ENCODE measurements around the gene RP9.
"Not testable (repeated sequence)": the region's sequence is repeated elsewhere in the genome, so short reads cannot be mapped to it uniquely, and the experiment has no call there.

Gene RP9

DNA sequence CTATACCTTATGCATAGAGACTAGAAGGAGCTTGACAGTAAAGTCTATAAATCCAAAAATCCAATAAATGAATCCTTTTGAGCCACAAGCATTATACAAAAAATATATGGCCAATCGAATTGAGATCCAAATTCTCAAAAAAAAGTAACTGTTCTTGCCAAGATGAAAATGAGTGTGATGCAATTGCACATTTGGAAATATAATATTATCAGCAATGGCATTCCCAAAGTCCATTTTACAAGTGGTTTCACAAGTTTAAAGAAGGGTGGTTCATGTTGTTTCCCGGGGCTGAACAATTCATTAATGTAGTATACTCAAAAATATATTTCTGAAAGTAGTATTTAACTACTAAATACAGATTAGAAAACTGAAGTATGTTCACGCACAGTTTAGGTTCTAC is 7.3 kb downstream of the RP9 start:
- DNase-seq (ENCODE audit: low read depth): no peak

DNA sequence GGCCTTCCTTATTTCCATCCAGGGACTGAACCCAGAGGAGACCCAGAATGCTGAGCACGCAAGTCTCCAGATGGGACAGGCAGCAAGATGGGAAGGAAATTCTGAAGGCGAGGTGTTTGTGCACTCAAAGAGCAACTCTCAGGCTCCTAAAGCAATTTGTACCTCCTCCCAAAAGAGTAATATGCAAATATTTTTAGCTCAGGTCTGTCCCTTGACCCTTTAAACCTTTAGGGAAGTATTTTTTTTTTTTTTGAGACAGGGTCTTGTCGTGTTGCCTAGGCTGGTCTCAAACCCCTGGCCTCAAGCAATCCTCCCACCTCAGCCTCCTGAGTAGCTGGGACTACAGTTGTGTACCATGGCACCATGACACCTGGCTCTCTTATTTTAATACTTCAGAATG is 8.4 kb downstream of the RP9 start:
- no peak for DNase-seq (ENCODE audit: low read depth)

DNA sequence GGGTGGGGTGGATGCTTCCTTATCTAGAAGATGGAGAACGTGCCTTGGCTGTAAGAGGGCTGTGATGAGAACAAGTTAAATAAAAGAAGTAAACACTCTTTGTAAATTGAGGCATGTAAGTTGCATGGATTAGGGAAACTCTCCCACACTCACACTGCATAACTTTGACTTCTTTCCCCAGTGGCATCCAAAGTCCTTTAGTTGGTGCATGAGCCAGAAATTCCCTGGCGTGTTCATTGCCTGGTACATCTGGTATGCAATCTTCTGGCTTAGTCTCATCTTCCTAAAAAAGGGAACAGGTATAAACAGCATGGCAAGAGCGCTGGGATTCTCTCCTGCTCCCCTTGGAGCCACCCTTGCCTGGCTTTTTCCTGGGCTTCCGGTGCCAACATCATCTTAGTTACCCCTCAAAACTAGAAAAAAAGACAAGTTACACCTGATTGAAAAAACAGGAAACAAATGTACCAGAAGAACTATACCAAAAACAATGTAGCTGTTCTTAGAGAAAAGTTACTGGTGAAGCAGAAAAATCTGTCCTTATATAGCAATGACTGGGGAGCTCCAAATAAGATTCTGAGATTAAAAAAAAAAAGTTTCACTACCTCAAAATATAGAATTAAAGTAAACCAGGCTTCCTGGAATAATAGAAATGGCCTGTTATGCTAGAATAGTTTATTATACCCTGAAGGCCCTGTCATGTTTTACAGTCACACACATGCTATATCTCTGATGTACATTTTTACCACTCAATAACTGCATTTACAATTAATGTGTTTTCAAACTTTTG is 9.9 kb downstream of the RP9 start:
- DNase-seq (ENCODE audit: low read depth): no peak

DNA sequence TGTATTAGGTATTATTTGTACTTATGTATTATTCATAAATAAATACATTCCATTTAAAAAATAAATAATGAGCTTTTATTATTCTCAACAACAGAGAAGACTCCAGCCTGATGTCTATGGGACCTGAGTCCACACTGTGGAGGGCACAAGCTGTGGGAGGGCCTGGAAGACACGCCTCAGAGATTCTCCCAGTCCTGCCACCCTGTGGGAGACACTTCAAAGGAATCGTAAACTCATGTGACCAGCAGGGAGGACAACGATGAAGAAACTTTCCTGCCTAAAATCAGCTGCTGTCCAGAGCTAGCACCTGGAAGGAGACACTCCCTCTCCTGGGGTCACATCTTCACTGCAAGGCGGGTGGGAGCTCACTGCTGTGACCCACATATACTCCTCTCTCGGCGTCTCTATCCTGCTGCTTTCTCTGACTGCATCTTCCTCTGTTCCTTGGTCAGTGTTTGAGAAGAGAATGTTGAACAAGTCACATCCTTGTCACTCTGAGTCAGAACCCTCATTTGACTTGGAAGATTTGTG is 14.4 kb downstream of the RP9 start:
- DNase-seq (ENCODE audit: low read depth): not testable (repeated sequence)

DNA sequence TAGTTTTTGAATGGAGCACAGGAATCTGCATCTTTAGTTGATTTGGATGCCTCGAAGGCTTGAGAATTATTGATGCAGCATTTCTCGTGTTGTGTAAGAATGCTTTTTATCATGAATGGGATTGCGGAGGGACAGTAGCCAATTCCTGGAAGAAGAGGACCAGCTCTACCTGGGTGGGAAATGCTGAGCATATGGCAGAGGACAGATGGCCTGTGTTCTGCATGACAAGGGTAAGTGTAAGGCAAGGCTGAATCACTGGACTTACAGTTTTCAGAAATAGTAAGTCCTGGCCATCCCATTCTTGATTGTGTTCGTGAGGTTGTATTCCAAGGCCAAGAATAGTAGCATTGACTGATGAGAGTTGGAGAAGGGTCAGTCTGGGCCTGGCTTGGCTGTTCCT is 15.9 kb downstream of the RP9 start:
- DNase-seq (ENCODE audit: low read depth): no peak

DNA sequence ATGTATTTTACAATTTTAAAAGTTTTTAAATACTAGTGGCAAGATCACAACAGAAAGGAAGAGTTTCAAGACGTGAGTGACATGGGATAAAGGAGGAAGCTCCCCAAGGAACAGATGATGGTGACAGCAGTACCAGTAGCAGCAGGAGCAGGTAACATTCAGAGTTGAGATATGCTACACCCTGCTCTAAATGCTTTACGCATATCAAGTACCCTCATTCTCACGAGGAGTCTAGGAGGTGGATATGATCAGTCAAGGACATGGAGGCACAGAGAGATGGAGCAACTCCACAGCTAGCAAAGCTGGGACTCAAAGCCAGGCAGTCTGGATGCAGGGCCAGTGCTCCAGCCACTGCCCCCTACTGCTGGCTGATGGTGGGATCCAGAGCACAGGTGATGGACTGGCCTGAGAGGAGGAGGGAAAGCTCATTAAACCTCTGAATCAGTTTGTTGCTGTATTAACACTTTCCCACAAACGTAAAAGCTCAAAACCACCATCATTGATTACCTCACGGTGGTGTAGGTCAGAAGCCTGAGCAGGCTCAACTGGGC is 17.5 kb downstream of the RP9 start:
- DNase-seq (ENCODE audit: low read depth): no peak

DNA sequence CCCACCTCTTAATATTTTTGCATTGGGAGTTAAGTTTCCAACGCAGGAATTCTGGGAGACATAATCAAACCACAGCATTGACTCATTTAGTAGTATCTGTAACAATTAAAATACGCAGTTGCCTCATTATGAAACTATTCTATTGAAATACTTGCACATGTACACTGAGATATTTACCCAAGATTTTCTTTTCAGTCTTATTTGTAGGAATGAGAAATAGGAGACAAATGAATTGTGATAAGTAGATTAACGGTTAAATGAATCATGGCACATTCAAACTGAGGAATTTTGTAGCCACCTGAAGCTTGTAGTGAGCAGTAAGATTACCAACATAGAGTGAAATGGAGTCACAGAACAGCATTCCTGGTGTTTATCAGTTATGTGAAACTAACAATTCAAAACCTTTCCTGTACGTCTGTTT is 18.1 kb downstream of the RP9 start:
- no peak for DNase-seq (ENCODE audit: low read depth)

DNA sequence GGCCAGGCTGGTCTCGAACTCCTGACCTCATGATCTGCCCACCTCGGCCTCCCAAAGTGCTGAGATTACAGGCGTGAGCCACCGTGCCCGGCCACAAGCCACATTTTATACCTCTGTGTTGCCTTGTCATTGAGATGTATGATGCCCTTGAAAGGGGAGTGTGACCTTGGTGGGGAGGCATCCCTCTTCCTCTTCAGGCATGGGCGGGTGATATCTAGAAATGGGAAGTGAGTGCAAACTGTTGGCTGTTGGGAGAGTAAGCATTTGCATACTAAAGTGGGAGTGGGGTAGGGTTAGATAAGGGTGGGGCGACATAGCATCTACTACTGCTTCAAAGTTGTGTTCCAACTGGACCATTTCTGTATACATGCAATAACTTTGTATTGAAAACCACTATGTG is 20.1 kb downstream of the RP9 start:
- DNase-seq (ENCODE audit: low read depth): no peak

DNA sequence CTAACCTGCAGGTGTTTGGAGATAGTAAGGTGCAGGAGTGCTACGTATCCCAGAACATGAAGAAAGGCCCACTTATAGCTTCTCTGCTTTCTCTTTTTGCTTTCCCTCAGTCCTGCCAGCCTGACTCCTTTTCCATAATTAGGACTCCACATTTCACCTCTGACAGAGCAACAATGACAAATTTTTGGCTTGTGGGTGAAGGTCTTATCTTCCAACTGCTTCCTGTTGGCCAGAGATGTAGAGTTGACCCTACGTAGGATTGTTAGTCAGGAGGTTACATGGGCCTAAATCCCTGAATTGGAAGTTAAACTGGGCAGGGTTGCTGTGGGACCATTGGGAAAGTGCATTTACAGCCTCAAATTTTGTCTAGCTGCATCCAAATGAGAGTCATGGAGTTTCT is 21.3 kb downstream of the RP9 start:
- DNase-seq (ENCODE audit: low read depth): no peak

DNA sequence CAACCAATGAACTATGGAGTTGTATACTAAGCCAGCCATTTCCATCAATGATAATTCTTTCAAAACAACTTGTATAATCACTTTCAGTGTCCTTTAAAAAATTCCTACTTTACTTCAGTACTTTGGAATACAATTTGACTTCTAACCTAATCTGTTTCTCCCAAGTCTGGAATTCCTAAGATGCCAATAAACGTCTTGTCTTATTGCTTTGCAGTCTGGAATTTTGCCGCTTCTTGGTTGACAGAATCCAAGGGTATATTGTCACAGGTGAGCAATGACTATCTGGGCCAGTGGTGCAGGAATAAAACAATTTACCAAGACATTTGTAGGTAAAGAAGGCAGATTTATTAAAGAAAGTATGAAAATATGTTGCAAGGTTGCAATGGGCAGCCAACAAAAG is 21.8 kb downstream of the RP9 start:
- DNase-seq (ENCODE audit: low read depth): no peak

DNA sequence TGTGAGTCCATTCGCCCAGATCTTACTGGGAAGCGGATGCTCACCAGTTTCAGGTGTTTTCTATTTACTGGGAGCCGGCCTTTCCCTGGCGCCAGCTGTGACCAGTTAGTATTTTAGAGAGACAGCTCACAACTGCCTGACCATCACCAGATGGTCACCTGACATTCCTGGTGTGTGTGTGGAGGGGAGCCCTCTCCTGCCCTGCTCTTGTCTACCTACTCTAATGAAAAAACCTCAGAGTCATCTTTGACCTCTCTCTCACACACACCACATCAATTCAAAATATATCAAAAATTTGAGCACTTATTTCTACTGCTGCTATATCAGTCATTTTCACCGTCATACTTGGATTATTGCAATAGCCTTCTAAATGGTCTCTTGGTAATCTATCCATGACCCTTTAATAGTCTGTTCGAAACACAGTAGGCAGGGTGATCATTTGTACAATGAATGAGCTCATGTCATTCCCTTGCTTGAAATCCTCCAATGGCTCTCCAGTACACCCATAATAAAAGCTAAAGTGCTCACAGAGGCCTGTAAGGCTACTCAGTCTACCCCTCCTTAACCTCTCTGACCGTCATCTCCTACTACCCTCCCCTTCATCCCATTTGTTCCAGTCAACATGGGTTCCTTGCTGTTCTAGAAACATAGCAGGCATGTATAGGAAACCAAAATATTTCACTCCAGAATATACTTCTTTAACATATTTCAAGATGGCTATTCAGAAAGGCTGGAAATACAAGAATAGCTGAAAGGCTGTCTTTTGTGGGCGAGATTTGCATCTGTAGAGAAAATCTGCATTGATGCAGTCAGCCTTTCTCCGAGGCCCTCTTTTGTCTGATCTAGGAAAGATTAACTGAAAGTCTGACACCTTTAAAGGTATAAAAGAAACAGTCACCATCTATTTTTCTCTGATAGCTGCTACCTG is 29.2 kb downstream of the RP9 start:
- no peak for DNase-seq (ENCODE audit: low read depth)

DNA sequence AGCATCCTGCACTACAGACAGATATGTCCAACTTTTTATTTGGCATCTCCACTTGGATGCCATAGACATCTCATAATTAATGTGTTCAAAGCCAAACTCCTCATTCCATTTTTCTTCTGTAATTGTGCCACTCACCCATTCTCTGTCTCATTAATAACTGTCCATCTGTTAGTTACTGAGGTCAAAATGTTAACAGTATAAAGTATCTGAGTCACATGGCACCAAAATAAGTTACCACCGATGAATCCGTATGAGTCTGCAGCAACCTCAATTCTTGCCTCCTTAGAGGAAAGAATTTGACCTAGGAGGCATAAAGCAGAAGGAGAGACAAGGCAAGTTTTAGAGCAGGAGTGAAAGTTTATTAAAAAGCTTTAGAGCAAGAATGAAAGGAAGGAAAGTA is 30.1 kb downstream of the RP9 start:
- DNase-seq (ENCODE audit: low read depth): no peak

DNA sequence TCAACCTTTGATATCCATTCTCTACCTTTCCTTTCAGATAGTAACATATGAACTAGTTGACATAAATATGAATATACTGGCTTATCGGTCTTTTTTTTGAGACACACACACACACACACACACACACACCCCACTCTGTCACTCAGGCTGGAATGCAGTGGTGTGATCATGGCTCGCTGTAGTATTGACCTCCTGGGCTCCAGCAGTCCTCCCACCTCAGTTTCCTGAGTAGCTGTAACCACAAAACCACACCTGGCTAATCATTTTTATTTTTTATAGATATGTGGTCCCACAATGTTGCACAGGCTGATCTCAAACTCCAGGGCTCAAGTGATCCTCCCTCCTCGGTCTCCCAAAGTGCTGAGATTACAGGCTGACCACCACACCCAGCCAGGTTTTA is 32.5 kb downstream of the RP9 start:
- no peak for DNase-seq (ENCODE audit: low read depth)

DNA sequence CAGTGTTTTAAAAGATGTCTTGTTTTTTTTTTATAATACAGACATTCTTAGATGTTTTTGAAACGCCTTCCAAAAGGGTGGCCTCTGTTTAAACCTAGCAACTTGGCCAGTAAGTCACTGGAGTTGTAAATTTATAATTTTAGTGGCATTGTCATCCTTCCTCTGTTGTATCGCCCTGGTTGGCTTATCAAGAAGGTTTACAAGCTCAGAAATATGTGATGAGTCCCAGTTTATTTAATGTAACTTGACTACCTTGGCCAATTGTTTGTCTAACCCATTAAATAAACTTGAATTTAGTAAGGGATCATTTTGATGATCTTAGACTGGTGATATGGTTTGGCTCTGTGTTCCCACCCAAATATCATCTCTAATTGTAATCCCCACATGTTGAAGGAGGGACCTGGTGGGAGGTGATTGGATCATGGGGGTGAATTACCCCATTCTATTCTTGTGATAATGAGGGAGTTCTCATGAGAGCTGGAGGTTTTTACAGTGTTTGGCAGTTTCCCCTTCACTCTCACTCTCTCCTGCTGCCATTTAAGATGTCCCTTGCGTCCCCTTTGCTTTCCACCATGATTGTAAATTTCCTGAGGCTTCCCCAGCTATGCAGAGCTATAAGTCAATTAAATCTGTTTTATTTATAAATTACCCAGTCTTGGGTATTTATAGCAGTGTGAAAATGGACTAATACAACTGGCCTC is 33.2 kb downstream of the RP9 start:
- DNase-seq (ENCODE audit: low read depth): no peak

DNA sequence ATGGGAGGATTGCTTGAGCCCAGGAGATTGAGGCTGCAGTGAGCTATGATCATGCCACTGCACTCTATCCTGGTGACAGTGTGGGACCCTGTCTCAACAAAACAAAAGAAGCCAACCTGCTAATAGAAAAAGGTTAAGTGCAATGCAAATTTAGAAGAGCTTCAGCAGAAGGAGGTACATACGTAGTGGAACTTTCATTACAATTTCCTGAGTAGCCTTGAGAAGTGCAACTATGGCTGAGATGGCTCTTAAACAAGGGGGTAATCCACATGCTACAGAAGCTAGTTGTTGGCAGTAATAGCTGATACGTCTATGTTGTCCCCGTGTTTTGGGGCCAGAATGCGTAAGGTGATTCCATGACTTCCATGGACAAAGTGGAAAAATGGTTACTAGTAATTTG is 36.0 kb downstream of the RP9 start:
- no peak for DNase-seq (ENCODE audit: low read depth)

DNA sequence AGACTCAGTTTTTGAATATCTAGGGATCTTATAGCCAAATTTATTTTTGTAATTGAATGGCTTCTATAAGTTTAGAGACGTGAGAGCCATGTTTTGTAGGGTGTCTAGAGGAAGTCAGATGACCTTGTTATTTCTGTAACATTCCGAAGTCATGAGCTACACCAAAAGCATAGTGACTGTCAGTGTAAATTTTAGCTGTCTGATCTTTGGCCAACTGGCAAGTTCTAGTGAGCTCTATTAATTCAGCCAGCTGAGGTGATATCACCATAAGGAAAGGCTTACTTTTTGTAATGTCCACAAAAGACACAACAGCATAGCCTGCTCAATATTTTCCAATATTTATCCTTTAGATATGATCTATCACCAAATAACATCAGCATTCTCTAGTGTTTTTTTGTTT is 36.7 kb downstream of the RP9 start:
- no peak for DNase-seq (ENCODE audit: low read depth)

DNA sequence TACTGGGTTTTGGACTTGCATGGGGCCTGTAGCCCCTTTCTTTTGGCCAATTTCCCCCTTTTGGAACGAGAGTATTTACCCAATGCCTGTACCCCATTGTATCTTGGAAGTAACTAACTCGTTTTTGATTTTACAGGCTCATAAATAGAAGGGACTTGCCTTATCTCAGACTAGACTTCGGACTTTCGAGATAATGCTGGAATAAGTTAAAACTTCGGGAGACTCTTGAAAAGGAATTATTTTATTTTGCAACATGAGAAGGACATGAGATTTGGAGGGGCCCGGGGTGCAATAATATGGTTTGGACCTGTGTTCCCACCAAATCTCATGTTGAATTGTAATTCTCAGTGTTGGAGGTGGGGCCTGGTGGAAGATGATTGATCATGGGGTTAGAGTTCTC is 38.4 kb downstream of the RP9 start:
- no peak for DNase-seq (ENCODE audit: low read depth)

DNA sequence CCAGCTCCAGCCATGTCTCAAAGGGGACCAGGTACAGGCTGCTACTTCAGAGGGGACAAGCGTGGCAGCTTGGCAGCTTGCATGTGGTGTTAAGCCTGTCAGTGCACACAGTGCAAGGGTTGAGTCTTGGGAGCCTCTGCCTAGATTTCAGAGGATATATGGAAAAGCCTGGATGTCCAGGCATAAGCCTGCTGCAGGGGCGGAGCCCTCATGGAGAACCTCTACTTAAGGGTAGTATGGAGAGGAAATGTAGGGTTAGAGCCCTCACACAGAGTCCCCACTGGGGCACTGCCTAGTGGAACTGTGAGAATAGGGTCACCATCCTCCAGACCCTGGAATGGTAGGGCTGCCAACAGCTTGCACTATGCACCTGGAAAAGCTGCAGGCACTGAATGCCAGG is 38.9 kb downstream of the RP9 start:
- no peak for DNase-seq (ENCODE audit: low read depth)

DNA sequence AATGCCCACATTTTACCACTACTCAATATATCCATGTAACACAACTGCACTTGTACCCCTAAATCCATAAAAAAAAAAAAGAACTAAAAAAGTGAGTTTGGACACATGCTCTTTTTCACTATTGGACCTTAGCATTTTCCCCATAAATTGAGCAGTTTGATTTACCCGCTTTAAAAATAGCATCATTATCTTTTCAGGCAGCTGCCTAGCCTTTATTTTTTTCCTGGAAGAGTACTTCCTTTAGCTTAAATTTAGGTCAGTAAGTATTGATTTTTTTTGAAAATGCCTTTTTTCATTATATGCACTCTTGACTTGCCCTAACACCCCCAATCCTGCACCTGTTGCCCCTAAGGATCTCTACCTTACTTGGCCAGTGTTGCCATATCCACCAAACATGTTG is 41.3 kb downstream of the RP9 start:
- DNase-seq (ENCODE audit: low read depth): no peak

DNA sequence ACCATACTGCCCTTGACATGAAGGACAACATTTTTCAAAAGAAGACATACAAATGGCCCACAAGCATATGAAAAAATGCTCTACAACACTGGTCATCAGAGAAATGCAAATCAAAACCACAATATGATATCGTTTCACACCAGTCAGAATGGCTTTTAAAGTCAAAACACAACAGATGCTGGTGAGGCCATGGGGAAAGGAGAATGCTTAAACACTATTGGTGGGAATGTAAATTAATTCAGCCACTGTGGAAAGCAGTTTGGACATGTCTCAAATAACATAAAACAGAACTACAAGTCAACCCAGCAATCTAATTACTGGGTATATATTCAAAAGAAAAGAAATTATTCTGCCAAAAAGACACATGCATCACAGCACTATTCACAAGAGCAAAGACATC is 42.4 kb downstream of the RP9 start:
- DNase-seq (ENCODE audit: low read depth): no peak

DNA sequence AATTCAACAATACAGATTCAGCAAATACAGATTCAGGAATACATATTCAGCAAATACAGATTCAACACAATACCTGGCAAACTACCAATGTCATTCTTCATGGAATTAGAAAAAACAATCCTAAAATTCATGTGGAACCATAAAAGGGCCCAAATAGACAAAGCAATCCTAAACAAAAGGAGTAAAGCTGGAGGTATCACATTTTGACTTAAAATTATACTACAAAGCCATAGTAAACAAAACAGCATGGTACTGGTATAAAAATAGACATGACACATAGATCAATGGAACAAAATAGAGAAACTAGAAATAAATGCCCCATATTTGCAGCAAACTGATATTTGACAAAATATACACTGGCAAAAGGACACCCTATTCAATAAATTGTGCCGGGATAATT is 43.2 kb downstream of the RP9 start:
- DNase-seq (ENCODE audit: low read depth): no peak

DNA sequence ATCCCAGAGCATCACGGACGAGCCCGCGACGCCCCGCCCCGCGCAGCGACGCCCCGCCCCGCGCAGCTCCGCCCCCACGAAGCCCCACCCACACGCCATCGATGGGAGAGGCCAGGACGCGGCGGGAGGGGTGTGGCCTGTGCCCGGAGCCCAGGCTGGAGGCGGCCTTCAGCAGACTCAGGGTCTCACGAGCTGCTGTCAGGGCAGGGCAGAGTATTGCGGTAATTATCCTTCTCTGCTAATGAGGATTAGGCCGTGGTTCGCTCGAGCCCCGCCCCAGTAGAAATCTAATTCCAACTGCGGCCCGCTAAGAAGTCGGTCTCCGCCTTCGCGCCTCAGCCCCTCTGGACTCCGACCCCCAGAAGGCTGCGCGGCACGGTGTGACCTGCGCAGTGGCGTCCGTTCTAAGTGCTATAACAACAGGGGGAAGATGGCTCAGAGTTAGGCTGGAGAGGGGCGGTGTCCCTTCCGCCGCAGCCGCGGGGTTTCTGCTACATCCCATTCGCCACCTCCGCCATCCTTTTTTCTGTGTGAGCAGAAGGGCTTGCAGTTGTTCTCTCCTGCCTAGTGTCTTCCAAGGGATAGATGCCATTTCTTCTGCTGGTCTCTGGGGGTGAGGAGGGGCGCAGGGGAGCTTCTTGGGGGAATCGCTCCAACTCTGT is 46.3 kb downstream of the RP9 start:
- DNase-seq (ENCODE audit: low read depth): peak; percentile 84
